ENCODE data around the gene TMEM176A.
A peak's percentile ranks its signal among the peaks of the same experiment; 100 is the strongest.

Gene TMEM176A

DNA sequence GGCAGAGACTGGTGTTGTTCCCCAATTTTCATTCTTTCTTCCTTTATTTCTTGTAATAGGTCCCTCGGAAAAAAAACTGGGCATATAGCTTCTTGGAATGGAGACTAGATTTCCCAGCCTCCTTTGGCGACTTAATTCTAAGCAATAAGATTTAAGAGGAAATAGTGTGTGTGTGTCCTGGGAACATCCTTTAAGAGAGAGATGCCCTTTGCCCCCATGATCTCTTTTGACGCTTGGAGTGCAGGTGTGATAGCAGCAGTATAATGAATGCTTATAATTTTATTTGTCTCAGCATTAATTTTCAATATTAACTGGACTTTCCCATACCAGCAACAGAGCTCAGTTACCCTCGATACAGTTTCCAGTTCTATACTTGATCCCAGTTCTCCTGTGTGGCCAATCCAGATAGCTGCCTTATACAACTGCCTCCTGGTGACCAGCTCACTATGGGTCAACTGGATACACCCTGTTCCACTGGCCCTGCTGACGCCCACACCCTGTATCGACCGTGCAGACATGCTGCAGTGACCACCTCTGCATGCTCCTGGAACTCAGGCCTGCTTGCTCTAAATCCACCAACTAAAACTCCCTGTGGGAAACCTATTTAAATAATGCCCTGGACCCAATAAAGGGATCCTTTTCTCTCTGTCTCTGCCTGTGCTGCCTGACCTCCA lies 13.9 kb downstream of the TMEM176A start:
- DNase-seq (ENCODE audit: low read depth) = no peak
- TF ChIP-seq, protein P1, sequence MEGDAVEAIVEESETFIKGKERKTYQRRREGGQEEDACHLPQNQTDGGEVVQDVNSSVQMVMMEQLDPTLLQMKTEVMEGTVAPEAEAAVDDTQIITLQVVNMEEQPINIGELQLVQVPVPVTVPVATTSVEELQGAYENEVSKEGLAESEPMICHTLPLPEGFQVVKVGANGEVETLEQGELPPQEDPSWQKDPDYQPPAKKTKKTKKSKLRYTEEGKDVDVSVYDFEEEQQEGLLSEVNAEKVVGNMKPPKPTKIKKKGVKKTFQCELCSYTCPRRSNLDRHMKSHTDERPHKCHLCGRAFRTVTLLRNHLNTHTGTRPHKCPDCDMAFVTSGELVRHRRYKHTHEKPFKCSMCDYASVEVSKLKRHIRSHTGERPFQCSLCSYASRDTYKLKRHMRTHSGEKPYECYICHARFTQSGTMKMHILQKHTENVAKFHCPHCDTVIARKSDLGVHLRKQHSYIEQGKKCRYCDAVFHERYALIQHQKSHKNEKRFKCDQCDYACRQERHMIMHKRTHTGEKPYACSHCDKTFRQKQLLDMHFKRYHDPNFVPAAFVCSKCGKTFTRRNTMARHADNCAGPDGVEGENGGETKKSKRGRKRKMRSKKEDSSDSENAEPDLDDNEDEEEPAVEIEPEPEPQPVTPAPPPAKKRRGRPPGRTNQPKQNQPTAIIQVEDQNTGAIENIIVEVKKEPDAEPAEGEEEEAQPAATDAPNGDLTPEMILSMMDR (conservative IDR thresholded peaks at IDR 0.05; ENCODE audit: control insufficient read depth, insufficient read depth, low read depth, low read length) = no peak
- no peak overlapping the region for H3K4me3 ChIP-seq (ENCODE audit: control insufficient read depth, low read depth, low read length)

DNA sequence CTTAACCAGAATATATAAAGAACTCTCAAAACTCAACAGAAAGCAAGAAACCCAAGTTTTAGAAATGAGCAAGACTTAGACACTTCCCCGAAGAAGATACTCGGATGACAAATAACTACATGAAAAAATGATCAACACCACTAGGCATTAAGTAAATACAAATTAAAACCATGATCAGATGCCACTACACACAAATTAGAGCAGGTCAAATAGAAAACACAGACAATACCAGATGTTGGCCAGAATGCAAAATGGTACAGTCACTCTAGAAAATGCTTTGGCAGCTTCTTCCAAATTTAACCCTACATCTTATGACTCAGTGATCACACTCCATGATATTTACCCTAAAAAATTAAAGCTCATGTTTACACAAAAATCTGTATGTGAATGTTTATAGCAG lies 18.4 kb downstream of the TMEM176A start:
- DNase-seq (ENCODE audit: low read depth) = peak; percentile 74
- no peak overlapping the region for H3K4me3 ChIP-seq (ENCODE audit: control insufficient read depth, low read depth, low read length)
- TF ChIP-seq, protein P1 (conservative IDR thresholded peaks at IDR 0.05; ENCODE audit: control insufficient read depth, insufficient read depth, low read depth, low read length) = no peak

DNA sequence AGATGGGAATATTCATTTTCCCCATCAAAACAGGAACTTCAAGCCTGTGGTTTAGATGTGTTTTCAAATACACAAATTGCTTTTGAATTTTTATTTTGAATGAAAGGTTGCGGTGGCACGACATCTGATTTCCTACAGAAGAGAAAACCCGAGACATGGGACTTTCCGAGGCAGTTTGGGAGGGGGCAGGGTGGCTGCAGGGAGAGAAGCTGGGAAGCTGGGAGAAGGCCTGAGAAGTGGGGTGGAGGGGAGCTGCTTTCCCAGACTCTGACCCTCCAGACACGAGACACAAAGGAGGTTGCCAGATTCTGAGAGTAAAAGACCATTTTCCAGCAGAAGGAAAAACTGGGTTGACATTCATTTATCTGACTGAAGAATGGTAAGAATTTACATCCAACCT lies 19.6 kb downstream of the TMEM176A start:
- no peak overlapping the region for H3K4me3 ChIP-seq (ENCODE audit: control insufficient read depth, low read depth, low read length)
- no peak for DNase-seq (ENCODE audit: low read depth)
- TF ChIP-seq, protein P1 (conservative IDR thresholded peaks at IDR 0.05; ENCODE audit: control insufficient read depth, insufficient read depth, low read depth, low read length) = no peak

DNA sequence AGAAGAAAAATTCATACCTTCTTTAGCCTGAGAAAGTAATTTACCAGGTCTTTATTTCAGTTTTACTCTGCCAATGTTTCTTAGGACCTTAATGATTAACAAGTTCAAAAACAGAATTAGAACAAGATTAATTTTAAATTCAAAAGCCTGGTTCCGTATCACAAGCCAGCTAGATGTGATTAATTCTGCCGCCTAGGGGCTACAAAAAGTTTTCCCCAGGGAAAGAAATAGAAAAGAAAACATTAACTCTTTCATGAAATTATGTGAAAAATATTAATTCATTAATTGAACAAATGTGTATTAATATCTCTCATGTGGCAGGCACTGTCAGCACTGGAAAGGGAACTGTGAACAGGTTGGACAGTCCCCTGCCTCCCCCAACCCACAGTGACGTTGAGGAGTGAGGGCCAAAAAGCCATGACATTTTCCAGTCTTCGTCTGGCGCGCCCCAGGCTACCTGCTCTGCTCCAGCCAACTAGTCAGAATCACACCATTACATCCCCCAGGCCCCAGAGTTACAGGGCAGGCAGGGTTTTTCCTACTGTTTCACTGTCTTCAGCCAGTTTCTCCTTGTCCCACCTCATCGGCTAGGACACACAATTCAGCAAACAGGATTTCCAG lies 20.1 kb downstream of the TMEM176A start:
- TF ChIP-seq, protein P1 (conservative IDR thresholded peaks at IDR 0.05; ENCODE audit: control insufficient read depth, insufficient read depth, low read depth, low read length) = no peak
- no peak overlapping the region for H3K4me3 ChIP-seq (ENCODE audit: control insufficient read depth, low read depth, low read length)

DNA sequence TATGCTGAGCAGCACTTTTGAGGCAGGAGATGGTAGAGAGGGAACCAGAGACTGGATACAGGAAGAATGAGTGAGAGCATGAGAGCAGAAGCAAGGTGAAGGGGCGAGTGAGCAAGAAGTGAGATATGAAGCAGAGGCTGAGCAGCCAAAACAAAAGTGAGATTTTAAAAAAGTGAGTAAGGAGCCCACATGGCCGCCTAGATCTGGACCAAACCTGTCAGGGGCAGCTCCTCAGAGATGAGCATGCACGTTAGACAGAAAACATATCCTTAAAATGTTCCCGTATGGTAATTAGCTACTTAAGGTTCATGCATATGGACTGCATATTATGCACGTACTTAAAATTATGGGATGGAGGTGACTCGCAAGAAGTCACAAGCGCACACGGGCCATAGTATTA lies 22.5 kb downstream of the TMEM176A start:
- peak; percentile 50 for DNase-seq (ENCODE audit: low read depth)
- TF ChIP-seq, protein P1 (conservative IDR thresholded peaks at IDR 0.05; ENCODE audit: control insufficient read depth, insufficient read depth, low read depth, low read length) = no peak
- no peak overlapping the region for H3K4me3 ChIP-seq (ENCODE audit: control insufficient read depth, low read depth, low read length)

More for the DNA sequence above, 20.1 kb downstream of the TMEM176A start:
- no peak for DNase-seq (ENCODE audit: low read depth)

DNA sequence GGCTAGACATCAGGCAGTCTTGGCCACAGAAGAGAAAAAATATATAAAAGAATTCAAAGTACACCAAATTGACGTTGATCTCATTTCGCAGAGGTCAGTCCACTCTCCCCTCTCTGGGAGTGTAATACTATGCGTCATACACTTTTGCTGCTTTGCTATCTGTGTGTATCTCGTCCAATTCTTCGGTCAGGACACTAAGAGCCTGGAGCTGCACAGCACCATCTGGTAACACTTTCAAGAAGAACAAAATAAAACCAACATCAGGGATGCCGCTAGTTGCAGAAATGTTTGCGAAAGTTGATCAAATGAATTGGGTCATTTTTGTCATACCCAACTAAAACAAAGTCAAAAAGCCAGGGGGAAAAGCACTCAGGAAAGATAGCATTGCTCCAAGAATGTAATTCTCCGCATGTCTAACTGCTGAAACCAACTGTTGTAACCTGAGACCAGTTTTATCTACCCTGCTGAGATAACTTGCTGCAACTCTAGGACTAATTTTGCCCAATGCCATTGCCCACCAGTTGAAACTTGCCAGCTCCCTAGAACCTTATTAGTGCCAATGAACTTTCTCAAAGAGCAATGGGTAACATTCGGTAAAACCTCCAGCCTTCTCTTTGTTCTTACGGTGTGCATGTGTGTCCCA lies 23.0 kb downstream of the TMEM176A start:
- no peak overlapping the region for H3K4me3 ChIP-seq (ENCODE audit: control insufficient read depth, low read depth, low read length)
- DNase-seq (ENCODE audit: low read depth) = peak; percentile 89
- TF ChIP-seq, protein P1 (conservative IDR thresholded peaks at IDR 0.05; ENCODE audit: control insufficient read depth, insufficient read depth, low read depth, low read length) = no peak

Measured in fibroblast of mammary gland (primary cell).